Breast epithelium (tissue), 4 donors: ENCODE results near the gene ANP32A. TPM values are rescaled to one million over a fixed set of nuclear protein-coding genes. Genes with fewer than 3 reads are reported as not detected.
A peak's percentile ranks its signal among the peaks of the same experiment; 100 is the strongest.

Experiments used
- DNase-seq, 2 donors: peaks; one replicate each; pipeline ENCODE4 v3.0.0-alpha.2; 2019; ENCODE audit warnings: low spot score in 2 of 2
- H3K27ac ChIP-seq, 2 donors: fragments of 200-600 bp; sonication (generic) in 1 of 2; one replicate each; pipeline ENCODE4 v1.5.1; 2016 to 2019; ENCODE audit warnings: mild to moderate bottlenecking in 1 of 2
- H3K27me3 ChIP-seq, 2 donors: fragments of 200-600 bp; sonication (generic) in 1 of 2; one replicate each; pipeline versions ENCODE4 v1.5.1 to v1.6.0; 2017 to 2019; ENCODE audit warnings: control low read depth in 1 of 2, mild to moderate bottlenecking in 1 of 2
- H3K36me3 ChIP-seq: fragments of 200-600 bp; one replicate; pipeline ENCODE4 v1.5.1; 2019
- H3K4me1 ChIP-seq, 2 donors: fragments of 200-600 bp; sonication (generic); one replicate each; pipeline ENCODE4 v1.5.1; 2016 to 2019; ENCODE audit warnings: control low read depth in 1 of 2
- H3K4me3 ChIP-seq, 3 donors: fragments of 200-600 bp; sonication (generic); 1 replicate in 2 of 3; 2 replicates in 1 of 3; pipeline ENCODE4 v1.5.1; 2016 to 2019; ENCODE audit warnings: mild to moderate bottlenecking in 3 of 3, moderate library complexity in 2 of 3
- H3K9me3 ChIP-seq, 2 donors: fragments of 200-600 bp; sonication (generic) in 1 of 2; one replicate each; pipeline ENCODE4 v1.5.1; 2016 to 2019; ENCODE audit warnings: control low read depth in 1 of 2
- POLR2A ChIP-seq: fragments of 450-650 bp; IDR thresholded peaks from one replicate; pipeline ENCODE4 v1.6.1; 2016; ENCODE audit warnings: antibody characterized with exemption, mild to moderate bottlenecking, moderate library complexity
- POLR2AphosphoS5 ChIP-seq, 3 donors: sonication (generic); formaldehyde crosslinking; IDR thresholded peaks; one replicate each; pipeline ENCODE4 v1.6.1; 2017; ENCODE audit warnings: antibody characterized with exemption in 3 of 3
- intact Hi-C: fragments of 100-400 bp; cut with DNase I; formaldehyde crosslinking; loops from one replicate; pipeline ENCODE4 v1.15.1; 2023; ENCODE audit warnings: low total_unique reads
- total RNA-seq, 3 donors: library from RNA; depleted of rRNA; stranded (reverse); fragments of >200 nt; gene quantifications; one replicate each; pipeline ENCODE4 v1.1.0, GENCODE V29; 2016
- TF ChIP-seq, protein P1 (sequence below), 3 donors: fragments of 450-650 bp; IDR thresholded peaks; one replicate each; pipeline ENCODE4 v1.5.1; 2016 to 2017; ENCODE audit warnings: antibody characterized with exemption in 3 of 3, mild to moderate bottlenecking in 3 of 3, moderate library complexity in 3 of 3

The ANP32A gene
- total RNA-seq, 3 donors from 2014 or later, result 57.0 to 63.4 (median 62.8) TPM

DNA sequence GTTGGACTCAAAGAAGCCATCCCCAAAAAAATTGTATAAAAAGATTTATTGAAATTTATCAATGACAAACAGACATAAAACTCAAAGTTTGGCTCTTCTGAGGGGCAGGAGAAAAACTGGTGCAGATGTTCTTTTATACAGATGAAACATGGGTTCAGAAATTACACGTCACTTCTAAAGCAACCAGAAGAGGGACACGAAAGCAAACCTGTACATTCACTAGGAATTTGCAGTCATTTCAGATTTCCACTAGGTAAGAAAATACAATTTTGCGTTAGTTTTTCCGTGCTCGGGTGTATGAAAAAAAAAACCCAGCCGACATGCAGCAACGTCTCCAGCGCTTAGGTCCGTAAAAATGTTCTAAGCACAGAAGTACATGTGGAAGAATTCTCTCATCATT lies 41.8 kb downstream of the ANP32A start:
- H3K36me3 ChIP-seq, result no peaks in the 10 kb centered on the region

DNA sequence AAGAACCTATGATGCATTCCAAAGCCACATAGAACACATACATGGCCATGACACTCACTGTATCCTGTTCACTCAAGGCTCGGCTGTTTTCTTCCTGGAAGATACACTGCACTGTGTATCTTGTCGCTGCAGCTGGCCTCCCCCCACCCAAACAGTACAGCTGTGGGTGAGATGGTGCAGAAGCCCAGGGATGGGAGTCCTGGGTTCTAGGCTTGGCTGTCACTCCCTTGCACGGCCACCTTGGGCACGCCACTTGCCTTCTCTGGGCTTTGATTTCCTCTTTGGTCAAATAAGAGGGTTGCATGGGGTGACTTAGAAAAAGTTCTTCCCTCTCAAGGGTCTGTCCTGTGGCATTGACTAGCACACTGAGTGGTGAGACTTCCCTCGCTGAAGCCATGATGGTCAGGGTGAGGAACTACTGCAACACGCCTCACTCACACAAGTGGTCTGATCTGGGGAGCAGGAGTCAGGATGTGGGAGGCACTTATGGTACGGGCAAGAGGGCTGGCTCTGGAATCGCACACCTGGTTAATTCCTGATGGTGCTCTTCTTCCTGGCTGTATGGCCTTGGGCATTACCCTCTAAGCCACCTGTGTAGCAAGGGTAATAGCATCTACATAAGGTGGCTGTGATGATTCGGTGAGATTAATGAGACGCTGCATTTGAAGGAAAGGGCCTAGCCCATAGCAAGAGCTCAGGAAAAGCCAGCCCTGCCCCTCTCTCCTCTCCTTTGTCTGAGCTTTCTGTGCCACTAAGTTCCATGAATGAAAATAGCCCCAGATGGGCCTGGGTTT lies 44.0 kb downstream of the ANP32A start:
- no peak for DNase-seq
- TF ChIP-seq POLR2AphosphoS5 (IDR thresholded peaks at IDR 0.05) (no peak), POLR2A (no peak)
- TF ChIP-seq, protein P1, sequence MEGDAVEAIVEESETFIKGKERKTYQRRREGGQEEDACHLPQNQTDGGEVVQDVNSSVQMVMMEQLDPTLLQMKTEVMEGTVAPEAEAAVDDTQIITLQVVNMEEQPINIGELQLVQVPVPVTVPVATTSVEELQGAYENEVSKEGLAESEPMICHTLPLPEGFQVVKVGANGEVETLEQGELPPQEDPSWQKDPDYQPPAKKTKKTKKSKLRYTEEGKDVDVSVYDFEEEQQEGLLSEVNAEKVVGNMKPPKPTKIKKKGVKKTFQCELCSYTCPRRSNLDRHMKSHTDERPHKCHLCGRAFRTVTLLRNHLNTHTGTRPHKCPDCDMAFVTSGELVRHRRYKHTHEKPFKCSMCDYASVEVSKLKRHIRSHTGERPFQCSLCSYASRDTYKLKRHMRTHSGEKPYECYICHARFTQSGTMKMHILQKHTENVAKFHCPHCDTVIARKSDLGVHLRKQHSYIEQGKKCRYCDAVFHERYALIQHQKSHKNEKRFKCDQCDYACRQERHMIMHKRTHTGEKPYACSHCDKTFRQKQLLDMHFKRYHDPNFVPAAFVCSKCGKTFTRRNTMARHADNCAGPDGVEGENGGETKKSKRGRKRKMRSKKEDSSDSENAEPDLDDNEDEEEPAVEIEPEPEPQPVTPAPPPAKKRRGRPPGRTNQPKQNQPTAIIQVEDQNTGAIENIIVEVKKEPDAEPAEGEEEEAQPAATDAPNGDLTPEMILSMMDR (IDR thresholded peaks at IDR 0.05), result no peak
- Histone ChIP-seq H3K27me3 (no peaks in the 10 kb centered on the region), H3K27ac (peak overlapping the region in 1 of 2 donors; percentile 80), H3K4me1 (no peaks in the 10 kb centered on the region), H3K9me3 (no peaks in the 10 kb centered on the region), H3K36me3 (no peaks in the 10 kb centered on the region), H3K4me3 (no peak overlapping the region)
- intact Hi-C loops, result no loop called here

More for the DNA sequence above, 41.8 kb downstream of the ANP32A start:
- Histone ChIP-seq H3K4me1 (no peaks in the 10 kb centered on the region), H3K9me3 (no peaks in the 10 kb centered on the region), H3K27me3 (no peaks in the 10 kb centered on the region), H3K4me3 (no peak overlapping the region), H3K27ac (no peak overlapping the region)
- TF ChIP-seq, protein P1 (IDR thresholded peaks at IDR 0.05), result no peak
- TF ChIP-seq POLR2A, result no peak
- TF ChIP-seq POLR2AphosphoS5 (IDR thresholded peaks at IDR 0.05), result no peak
- intact Hi-C loops, result no loop called here
- DNase-seq, result no peak

DNA sequence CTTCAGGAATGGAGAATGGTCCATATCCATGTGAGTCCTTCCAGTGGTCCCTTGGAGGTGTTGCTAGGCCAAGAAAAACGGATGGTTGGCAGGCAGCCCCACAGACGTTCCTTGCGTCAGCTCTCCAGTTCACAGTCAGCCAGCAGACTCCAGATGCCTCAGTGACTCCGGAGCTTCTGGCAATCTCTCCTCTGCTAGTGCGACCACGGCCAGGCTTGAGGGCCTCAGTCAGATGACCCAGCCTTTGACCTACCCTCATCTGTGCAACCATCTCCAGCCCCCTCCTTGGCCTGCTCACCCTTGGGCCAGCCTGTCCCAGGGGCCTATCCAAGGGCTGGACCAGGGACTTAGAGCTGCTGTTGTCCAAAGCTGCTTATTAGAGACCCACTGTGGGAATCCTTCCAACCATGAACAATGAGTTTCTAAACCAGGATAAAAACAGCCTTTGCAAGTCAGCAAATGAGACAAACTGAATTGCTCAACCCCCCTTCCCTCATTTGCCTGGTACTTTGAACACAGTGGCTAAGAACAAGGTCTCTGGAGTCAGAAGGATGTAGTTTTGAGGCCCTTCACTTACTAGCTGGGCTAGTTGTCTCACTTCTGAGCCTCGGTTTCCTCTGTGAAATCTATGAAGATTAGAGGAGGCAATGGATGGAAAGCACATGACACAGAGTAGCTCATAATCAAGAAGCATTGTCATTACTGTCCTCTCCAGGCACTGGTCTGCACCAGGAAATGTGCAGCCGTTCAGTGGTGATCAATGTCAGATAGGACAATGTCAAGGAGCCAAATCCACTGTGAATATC lies 44.8 kb downstream of the ANP32A start:
- no peaks in the 10 kb centered on the region for H3K36me3 ChIP-seq
- no peaks in the 10 kb centered on the region for H3K27me3 ChIP-seq
- H3K4me1 ChIP-seq, result no peaks in the 10 kb centered on the region
- H3K4me3 ChIP-seq, result no peak overlapping the region
- H3K27ac ChIP-seq, result peak overlapping the region; percentile 25 to 80
- no peak for DNase-seq
- no peaks in the 10 kb centered on the region for H3K9me3 ChIP-seq
- intact Hi-C loops, result no loop called here
- TF ChIP-seq POLR2AphosphoS5 (IDR thresholded peaks at IDR 0.05) (peak in 2 of 3 donors; percentile 16 to 58), POLR2A (no peak)

- DNase-seq, result no peak
- Histone ChIP-seq H3K27me3 (no peaks in the 10 kb centered on the region), H3K4me1 (no peaks in the 10 kb centered on the region), H3K27ac (peak overlapping the region; percentile 25 to 80), H3K4me3 (no peak overlapping the region), H3K9me3 (no peaks in the 10 kb centered on the region), H3K36me3 (no peaks in the 10 kb centered on the region)
- TF ChIP-seq POLR2AphosphoS5 (IDR thresholded peaks at IDR 0.05) (no peak), POLR2A (no peak)
- TF ChIP-seq, protein P1 (IDR thresholded peaks at IDR 0.05), result no peak
- intact Hi-C loops, result no loop called here
These were observed 45.5 kb downstream of the ANP32A start for GRCh38 chr15:68775236-68775577.

DNA sequence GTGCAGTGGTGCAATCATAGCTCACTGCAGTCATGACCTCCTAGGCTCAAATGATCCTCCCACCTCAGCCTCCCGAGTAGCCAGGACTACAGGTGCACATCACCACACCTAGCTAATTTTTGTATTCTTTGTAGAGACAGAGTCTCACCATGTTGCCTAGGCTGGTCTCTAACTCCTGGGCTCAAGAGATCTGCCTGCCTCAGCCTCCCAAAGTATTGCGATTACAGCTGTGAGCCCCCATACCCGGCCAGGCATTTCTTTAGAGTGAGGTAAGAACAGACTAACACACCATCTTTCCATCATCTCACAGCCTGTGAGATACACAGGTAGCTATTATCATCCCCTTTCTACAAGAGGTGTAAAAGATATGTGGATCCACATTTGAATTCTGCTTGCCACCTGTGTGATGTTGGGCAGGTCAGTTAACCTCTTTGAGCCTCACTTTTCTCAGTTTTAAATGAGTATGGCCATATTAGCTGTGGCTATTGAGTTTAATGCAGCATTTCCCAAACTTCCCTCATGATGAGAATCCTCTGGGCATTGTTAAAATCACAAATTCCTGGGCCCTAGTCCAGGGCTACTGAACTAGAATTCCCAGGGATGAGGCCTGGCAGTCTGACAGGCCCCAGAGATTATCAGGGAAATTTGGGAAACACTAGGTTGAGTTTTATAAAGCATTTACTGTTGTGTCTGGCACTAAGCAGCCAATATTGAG lies 46.0 kb downstream of the ANP32A start:
- H3K27me3 ChIP-seq, result no peaks in the 10 kb centered on the region
- no peaks in the 10 kb centered on the region for H3K4me1 ChIP-seq
- peak overlapping the region; percentile 25 to 80 for H3K27ac ChIP-seq
- H3K9me3 ChIP-seq, result no peaks in the 10 kb centered on the region
- no peak for DNase-seq
- no peak overlapping the region for H3K4me3 ChIP-seq
- no peak for TF ChIP-seq POLR2A
- no peak for TF ChIP-seq POLR2AphosphoS5 (IDR thresholded peaks at IDR 0.05)
- TF ChIP-seq, protein P1 (IDR thresholded peaks at IDR 0.05), result no peak
- intact Hi-C loops, result no loop called here
- no peaks in the 10 kb centered on the region for H3K36me3 ChIP-seq
